ENCODE measurements around the gene NT5DC3.

NT5DC3 gene

DNA sequence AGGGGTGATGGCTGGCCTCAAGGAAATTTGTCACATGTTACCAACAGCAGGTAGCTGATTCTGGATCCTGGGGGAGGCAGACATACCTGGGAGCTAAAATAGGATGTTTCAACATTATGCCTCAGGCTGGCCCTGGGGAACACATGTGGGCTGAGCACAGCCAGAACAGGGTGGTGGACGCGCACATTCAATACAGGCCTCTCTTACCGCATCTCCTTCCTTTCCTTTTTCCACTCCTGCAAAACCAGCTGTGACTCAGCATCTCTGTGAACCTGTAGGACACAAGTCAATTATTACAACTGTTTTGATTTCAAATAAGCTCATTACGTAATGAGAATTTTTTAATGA lies 61.0 kb downstream of the NT5DC3 start:
- no peak for DNase-seq

DNA sequence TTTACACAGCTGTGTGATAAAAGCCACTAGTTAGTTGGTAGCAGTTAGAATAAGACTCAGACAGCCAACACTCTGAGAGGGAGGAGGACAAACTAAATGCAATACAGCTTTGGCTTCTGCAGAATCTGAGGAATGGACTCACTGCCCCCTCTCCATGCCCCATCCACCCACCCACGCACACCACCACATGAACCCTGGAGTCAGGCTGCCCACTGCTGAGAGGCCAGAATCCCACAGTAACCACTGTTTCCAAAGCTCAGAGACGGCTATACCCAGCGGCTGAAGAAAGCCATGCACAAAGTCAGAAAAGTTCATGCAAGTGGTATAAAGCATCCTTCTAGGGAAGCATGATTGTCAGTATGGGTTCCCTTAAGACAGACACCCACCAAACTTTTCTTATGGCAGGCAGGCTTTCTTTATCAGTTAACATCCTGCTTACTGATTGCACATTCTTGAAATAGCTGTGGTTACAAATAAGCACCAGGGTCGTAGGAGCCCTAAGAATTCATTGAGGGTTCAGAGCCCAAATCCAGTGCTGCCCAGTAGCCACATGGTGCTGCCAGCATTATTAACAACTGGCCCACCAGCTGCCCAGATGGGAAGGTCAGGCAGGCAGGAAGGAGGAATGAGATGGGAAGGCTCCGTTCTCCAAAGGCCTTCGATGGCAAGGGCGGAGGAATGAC lies 61.5 kb downstream of the NT5DC3 start:
- DNase-seq: no peak

- no peak for DNase-seq
Measured at GRCh38 chr12:103778781-103779180, 62.3 kb downstream of the NT5DC3 start.

- no peak for DNase-seq
Measured at GRCh38 chr12:103774977-103775560, 66.0 kb downstream of the NT5DC3 start.

DNA sequence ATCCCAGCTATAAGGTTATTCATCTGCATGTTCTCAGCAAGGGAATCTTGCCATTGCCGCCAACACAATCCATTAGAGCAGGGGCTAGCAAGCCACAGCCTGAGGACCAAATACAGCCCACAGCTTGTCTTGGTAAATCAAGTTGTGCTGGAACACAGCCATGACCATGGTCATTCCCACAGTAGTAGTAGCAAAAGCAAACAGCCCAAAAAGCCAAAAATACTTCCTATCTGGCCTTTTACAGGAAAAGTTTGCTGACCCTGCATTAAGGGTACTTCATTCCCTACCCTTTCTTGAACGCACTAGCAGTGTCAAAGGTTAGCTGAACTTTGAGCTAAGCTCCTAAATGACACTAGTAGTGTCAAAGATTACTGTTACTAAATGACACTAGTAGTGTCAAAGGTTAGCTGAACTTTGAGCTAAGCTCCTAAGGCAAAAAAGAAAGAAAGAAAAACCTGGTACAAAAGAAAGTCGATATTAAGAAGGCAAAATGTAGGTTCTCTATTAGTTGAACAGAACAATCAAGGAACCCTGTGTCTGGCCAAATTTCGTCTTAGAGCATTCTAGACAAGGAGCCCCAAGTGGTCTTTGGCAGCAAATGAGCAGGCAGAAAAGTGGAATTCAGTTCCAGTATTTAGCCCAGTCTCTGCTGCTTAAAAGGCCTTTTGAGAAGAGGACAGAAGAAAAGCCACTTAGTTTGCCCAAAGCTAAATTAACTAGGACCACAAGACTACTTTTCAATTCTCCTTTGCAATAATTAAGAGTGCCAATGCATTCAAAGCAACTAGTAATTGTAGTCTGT lies 67.7 kb downstream of the NT5DC3 start:
- no peak for DNase-seq

DNA sequence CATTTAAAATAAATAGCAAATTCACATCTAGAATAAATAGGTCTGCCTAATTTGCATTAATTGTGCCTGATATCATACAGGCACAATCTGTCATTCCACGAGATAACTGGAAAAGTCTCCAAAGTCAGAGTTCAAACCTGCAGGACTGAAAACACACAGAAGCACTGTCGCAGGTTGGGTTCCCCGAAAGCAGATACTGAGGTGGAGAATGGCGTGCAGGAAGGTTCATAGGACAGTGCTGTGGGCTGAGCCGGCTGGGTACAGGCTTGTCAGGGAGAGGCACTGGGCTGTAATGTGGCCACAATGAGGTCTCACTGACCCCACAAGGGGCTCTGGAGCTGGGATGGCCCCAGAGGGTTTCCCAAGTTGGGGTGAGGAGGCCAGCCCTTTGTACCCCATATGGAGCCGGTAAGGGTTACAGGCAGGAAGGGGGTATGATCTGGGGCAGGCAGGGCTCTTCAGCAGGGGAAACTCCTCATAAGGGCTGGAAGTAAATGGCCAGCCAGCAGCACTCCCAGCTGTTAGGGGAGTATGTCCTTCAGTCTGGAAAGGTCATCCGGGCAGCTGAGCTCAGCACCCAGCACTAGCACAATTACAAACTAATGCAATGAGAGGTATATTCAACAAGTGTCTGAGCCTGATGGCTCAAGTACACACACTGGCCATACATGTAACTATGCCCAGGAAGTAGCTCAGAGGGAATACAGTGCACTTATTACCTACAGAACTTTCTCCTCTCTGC lies 68.5 kb downstream of the NT5DC3 start:
- no peak for DNase-seq

DNA sequence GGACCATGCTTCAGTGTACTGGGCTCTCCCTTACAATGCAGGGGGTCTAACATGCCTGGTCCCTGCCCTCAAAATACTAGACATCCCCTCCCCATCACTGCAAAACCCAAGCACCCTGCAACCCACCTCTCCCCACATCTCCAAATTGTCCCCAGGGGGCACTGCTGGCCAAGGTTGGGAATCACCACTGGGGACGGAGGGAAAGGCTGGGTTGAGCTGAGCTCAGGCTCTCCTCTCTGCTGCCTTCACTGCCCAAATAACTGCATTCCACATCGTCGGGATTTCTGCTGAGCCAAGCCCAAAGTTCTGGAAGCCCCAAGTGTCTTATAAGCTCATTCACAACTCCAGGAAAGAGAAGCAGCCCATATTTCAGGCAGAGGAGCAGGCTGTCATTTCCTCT lies 69.6 kb downstream of the NT5DC3 start:
- peak; percentile 2 to 6 for DNase-seq

GRCh38 chr12:103769240-103769945 lies 71.6 kb downstream of the NT5DC3 start:
- no peak for DNase-seq

DNA sequence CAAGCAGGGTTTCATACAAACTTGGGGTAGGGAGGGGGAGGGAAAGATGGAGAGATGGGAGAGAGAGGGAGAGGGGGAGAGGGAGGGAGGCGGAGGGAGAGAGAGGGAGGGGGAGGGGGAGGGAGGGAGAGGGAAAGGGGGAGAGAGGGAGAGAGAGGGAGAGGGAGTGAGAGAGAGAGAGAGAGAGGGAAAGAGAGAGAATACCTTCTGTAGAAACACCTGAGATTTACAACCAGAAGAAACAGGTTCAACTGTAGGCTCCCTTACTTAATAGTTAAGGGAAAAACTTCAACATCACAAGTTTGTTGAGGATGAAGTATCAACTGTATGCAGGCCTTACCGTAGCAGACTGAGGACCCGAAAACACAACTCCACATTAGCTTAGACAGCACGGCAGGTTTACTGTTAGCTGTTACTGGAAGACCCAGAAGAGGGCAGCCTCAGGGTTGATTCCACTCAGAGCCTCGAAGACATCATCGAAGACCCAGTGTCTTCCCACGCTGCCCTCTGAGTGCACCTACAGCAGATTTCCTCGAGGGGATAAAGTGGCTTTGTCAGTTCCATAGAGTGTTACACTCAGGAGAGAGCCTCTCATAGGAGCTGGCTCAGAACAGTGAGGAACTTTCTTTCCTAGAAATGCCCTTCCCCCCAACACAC lies 72.4 kb downstream of the NT5DC3 start:
- DNase-seq: no peak

- no peak for DNase-seq
Measured at GRCh38 chr12:103766028-103766427, 75.0 kb downstream of the NT5DC3 start.

- no peak for DNase-seq
Measured at GRCh38 chr12:103765322-103765721, 75.7 kb downstream of the NT5DC3 start.

GRCh38 chr12:103762473-103762872 lies 78.6 kb downstream of the NT5DC3 start:
- DNase-seq: no peak

- DNase-seq: no peak
Measured at GRCh38 chr12:103758310-103759089, 82.5 kb downstream of the NT5DC3 start.

DNA sequence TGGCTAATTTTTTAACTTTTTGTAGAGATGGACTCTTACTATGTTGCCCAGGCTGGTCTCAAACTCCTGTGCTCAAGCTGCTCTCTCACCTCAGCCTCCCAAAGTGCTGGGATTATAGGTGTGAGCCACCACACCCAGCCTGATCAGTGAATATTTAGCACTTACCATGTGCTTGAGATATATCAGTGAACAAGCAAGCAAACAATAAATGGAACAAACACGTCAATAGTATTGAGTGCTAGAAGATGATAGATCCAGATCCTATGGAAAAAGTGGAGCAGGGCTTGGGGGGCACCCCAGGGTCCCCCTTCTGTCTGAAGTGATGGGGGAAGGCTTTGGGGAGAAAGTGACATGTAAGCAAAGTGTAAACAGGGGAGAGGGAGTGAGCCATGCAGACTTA lies 83.8 kb downstream of the NT5DC3 start:
- DNase-seq: no peak

DNA sequence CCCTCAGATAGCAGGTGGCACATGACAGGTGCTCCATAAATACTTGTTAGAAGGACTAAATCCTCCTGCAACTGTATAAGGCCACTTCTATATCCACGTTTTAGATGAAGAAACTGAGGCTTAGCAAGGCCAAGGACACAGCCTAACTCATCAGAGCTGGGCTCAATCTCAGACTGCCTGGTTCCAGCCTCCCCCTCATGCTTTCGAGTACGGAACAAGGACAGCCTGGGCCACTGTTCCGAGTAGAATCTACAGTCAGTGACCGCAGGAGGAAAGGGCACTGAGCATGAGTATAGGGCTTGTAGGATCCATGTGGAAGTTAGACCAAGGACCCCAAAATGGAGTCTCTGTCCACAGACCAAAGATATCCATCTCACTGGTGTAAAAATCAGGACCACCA lies 84.6 kb downstream of the NT5DC3 start:
- DNase-seq: no peak

DNA sequence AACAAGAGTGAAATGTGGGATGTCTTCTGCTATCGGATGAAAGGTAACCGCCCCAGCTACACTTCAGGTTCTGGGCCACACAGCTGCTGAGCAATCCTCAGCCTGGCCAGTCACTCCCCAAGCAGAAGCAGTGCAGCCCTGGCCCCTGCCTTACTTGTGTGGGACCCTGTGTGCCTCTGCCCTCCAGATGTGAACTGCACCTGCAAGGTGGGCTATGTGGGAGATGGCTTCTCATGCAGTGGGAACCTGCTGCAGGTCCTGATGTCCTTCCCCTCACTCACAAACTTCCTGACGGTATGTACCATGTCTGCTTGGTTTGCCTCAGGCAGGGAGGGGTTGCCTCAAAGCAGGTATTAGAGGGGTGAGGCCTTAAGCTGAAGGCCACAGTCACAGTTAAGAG lies 85.6 kb downstream of the NT5DC3 start:
- DNase-seq: no peak

DNA sequence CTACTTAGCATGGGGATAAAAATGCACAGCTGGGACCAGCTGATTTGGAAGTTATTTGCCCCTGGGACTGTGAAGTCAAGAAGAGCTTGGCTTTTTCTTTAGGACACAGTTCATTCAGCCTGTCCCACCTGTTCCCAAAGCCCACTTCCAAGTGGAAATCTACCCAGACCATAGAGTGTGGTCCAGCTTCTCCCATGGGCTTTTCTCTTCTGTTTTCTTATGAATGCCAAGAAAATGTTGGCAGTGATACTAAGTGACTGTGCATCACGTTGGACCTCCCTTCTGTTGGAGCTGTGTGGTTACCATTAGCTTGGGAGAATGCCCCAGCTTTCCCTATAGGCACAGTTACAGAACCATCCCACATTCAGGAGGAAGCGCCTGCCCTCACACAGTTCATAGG lies 89.4 kb downstream of the NT5DC3 start:
- DNase-seq: no peak

- no peak for DNase-seq
Measured at GRCh38 chr12:103751171-103751570, 89.9 kb downstream of the NT5DC3 start.

DNA sequence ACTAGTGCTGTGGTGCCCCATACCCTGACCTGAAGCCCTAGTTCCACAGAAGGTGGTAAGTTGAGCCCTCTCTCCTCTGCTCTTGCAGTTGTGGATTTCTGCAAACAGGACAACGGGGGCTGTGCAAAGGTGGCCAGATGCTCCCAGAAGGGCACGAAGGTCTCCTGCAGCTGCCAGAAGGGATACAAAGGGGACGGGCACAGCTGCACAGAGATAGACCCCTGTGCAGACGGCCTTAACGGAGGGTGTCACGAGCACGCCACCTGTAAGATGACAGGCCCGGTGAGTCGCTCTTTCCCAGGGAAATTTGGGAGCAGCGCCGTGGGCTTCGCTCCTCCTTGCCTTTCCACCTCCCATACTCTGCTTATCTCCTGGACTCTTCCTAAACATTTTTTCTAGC lies 92.2 kb downstream of the NT5DC3 start:
- no peak for DNase-seq

- no peak for DNase-seq
Measured at GRCh38 chr12:103748002-103748401, 93.0 kb downstream of the NT5DC3 start.

GRCh38 chr12:103745962-103746361 lies 95.1 kb downstream of the NT5DC3 start:
- DNase-seq: no peak

DNA sequence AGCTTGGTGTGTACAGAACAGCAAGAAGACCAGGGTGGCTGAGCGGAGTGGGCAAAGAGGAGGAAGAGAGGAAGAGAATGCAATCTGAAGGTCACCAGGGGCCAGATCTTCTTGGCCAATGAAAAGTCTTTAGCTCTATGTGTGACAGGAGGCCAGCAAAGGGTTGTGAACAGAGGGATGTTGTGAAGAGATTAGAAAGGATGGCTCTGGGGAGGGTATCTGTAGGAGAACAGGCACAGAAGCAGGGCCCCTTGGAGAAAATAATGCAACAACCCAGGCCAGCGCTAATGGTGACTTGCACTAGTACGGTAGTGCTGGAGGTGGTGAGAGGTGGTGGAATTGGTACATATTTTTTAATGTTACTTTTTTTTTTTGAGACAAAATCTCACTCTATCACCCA lies 97.2 kb downstream of the NT5DC3 start:
- DNase-seq: no peak
